HG03469 (cell line): Measurements from ENCODE around the gene NOXO1.

Experiments used
- ATAC-seq: cut with Tn5 transposase; IDR thresholded peaks from one replicate; pipeline ENCODE4 v1.9.1; 2021; ENCODE audit warnings: mild to moderate bottlenecking, moderate library complexity, moderate number of reproducible peaks; ENCODE audit not compliant: unreplicated experiment

Gene NOXO1

GRCh38 chr16:1981398-1981836 lies at the start of gene NOXO1:
TSS of gene NOXO1 (minus strand) at chr16:1981469. CDS start at chr16:1981179, 290 bp downstream.
- ATAC-seq: no peak

DNA sequence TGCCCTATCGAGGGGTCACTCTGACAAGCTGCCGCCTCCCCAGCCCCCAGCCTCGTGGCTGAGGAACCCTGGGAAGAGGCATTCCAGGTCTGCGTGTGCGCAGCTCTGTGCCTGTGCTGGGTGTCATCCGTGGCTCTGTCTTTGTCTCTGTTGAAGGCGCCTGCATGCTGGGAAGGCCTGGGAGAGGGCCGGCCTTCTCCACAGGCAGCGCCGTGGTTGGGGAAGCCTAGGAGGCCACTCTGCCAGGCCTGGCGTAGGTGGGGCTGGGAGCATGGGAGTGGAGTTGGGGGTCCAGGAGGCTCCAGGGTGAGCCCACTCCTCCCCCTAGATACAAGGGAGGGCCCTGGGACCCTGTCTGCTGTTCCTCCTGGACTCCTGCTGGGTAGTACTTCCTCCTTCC lies 48.8 kb upstream of the NOXO1 start:
- no peak for ATAC-seq

- ATAC-seq: no peak
Measured at GRCh38 chr16:2029350-2029749, 48.1 kb upstream of the NOXO1 start.

DNA sequence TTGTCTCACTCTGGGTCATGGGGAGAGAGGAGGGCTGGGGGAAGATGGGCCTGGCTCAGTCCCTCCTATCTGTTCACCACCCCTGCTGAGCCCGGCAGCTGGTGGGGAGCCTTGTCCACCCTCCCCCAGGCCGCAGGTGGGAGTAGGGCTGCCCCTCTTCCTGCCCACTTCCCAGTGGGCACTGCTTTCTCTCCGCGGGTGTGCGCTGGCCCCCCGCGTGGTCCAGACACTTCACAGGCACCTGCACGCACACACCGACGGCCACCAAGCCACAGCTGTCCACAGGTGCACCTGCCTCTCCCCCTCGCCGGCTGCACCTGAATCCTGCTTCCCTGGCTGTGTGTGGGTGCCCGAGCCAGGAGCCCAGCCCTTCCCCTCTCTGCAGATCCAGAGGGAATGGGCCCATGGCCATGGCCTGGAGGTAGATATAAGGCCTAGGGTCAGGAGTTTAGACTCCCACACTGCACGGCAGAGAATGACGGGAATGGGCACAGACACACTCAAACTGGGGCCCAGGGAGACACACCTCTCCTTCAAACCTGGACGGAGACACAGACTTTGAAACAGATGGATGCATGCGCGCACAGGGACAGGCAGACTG lies 47.5 kb upstream of the NOXO1 start:
- ATAC-seq: no peak

DNA sequence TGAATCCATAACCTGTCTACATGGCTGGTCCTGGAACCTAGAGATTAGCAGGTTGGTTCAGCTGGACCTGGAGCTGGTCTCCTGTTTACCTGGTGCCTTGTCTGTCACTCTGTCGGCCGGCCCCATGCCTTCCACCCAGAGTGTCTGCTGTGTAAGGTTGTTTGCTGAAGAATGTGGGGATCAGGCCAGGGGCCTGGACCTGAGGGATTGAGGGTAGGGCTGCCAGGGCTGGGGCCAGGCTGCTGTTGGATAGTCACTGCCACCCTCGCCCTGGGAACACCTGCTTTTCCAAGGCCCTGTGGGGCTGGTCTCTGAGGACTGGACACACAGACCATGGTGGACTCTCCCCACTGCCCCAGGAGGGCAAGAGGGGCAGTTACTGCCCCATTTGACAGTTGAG lies 46.9 kb upstream of the NOXO1 start:
- no peak for ATAC-seq

DNA sequence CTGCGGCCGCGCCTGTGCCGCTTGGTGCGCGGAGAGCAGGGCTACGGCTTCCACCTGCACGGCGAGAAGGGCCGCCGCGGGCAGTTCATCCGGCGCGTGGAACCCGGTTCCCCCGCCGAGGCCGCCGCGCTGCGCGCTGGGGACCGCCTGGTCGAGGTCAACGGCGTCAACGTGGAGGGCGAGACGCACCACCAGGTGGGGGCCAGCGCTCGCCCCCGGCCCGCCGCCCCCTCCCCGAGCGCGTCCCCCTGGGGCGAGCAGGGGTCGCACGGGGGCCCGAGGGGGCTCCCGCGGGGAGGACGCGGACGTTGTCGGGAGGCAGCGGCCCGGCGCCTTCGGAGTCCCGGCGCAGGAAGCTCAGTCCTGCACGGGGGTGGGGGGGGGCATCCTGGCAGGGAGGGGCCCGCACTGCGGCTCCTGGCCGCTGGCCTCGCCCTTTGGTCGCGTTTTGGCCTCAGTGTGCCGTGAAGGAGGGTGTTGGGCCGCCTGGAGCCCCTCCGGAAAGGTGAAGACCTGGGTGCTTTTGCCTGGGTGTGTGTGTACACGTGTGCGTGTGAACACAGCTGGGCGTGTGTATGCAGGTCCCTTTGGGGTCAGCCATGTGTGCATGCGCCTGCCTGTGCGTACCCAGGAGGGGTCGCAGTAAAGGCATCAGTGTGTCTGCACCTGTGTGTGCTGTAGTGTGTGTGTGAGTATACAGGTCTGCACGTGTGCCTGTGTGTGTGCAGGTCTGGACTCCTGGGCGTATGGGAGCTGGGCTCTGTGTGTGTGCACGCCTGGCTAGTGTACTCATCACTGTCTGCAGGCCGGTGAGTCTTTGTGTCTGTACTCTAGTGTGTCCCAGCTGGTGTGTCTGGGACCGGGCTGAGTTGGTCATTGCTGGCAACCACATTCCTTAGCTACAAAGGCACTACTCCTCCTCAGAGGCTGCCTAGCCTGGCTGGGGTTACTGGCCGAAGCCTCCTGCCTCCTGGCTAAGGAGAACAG lies 46.0 kb upstream of the NOXO1 start:
- ATAC-seq: no peak

- ATAC-seq: no peak
Measured at GRCh38 chr16:2026461-2027023, 45.3 kb upstream of the NOXO1 start, which contains the start of gene NHERF2. TSS of gene NHERF2 (plus strand) at chr16:2026902. CDS start at chr16:2027006, 104 bp downstream.

GRCh38 chr16:2025878-2026460 lies 44.7 kb upstream of the NOXO1 start:
- ATAC-seq: no peak

DNA sequence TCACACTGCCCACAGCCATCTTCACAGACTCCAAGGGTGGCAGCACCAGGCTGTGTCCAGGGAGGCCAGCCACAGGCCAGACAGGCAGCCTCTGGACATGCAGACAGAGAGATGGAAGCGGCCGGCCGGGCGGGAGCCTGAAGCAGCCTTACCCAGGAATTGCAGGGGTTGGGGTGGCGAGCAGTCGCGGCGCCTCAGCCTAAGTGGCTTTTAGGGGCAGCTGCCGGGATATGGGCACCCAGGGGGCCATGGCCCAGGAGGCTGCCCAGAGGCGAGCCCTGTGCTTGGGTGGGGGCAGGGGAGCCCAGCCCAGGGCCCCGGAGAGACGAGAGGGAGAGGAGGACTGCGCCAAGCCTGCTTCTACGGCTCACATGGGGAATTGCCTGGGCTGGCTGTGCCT lies 44.0 kb upstream of the NOXO1 start:
- ATAC-seq: no peak

DNA sequence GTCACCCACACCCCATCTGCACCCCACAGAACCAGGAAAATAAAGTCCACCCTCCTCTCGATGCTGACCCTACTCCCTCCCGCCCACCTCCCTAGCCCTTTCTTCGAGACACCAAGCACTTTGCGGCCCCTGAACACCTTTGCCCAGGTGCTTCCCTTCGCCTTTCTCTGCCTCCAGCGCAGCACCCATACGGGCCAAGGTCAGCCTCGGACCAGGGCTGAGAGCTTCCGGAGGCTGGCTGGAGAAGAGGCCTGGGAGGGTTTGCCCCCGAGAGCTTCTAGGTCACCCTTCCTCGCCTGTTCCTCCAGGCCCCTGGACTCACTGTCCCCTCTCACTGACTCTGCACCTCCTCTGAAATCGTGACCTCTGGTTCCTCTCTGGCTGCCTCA lies 42.8 kb upstream of the NOXO1 start:
- no peak for ATAC-seq

DNA sequence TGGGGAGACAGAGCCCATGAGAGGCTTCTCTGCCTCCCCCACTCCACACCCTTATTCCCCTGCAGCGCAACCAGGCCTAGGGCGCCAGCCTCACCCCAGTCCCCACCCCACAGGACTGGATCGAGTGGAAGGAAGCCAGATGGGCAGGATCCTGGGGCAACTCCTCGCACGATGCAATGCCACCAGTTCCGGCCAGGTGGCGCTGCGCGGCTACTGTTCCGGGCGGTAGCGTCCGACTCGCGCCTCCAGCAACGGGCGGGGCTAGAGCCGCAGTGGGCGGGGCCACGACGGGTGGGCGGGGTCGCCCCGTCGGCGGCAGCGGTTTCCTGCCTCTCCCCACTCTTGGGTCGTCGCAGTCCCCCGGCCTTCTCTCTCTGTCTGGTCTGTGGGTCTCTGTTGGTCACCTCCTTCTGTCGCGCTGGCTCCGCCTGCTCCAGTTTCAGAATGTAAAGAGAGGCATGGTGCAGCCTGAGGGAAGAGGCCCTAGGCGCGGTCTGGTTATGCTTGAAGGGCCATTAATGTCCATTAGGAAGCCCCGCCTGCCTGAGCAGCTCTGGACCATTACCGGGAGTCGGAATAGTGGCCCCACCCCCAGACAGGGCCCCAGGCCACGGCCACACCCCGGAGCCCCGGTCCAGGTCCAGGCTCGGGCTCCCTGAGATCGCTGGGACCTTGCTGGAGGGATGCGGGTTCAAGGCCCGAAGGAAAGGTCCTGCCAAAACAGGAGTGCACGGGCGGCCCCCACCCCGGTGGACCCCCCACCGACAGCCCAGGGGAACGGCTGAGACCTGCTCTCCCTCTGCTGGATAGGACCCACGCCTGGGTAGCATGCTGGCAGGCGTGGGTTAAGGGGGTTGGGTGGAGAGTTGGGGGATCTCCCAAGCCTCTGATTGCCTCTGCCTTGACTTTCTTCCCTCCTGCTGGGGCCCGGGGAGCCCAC lies 42.1 kb upstream of the NOXO1 start:
- no peak for ATAC-seq

- no peak for ATAC-seq
Measured at GRCh38 chr16:2022723-2023091, 41.4 kb upstream of the NOXO1 start.

DNA sequence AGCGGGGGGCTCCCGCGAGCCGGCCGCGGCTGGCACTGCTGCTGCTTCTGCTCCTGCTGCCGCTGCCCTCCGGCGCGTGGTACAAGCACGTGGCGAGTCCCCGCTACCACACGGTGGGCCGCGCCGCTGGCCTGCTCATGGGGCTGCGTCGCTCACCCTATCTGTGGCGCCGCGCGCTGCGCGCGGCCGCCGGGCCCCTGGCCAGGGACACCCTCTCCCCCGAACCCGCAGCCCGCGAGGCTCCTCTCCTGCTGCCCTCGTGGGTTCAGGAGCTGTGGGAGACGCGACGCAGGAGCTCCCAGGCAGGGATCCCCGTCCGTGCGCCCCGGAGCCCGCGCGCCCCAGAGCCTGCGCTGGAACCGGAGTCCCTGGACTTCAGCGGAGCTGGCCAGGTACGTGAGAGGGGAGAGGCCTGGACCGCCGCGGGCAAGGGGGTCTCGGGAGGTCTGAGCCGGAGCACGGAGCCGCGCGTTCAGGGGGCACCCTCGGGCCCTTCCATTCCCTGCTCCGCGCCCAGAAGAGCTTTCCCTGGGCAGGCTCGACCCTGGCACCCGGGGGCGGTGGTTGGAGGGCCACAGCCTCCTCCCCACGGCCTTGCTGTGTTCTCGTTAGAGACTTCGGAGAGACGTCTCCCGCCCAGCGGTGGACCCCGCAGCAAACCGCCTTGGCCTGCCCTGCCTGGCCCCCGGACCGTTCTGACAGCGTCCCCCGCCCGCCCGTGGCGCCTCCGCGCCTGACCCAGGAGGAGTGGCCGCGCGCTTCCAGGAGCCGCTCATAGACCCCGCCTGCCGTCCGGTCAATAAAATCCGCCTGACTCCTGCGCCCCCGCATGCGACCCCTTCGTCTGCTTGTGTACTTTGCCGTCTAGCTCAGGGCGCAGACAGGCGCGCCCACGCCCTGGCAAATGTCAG lies 38.9 kb upstream of the NOXO1 start:
- ATAC-seq: no peak

GRCh38 chr16:2019518-2019920 lies 38.2 kb upstream of the NOXO1 start, which contains the start of gene NPW:
TSS of gene NPW (plus strand) at chr16:2019785.
- no peak for ATAC-seq

DNA sequence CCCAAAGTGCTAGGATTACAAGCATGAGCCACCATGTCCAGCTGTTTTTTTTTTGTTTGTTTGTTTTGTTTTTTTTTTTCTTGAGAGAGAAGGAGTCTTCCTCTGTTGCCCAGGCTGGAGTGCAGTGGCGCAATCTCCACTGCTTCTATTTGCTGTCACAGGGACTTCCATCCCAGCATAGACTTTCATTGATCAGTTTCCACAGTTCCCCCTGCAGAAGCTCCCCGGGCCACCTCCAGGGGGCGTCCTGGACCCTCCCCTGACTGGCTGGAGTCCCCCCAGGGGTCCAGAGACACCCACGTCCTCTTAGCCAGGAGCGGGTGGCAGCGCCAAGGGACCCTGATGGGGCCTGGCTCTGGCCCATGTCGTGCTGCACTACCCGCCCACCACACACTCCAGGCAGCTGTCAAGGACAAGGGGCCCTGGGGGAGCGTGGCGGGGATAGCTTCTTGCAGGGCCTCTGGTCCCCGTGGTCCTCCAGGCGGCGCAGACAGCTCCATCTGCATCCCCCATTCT lies 35.2 kb upstream of the NOXO1 start:
- no peak for ATAC-seq

DNA sequence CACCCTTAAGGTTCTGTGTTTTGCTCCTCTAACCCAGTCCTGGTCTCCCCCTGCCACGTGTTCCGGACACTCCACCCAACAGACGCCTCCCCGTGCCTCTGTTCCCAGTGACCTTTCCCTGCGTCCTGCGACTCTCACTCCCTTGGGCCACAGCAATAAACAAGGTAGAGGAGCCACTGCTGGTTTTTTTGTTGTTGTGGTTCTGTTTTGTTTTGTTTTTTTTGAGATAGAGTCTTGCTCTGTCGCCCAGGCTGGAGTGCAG lies 34.6 kb upstream of the NOXO1 start:
- no peak for ATAC-seq

GRCh38 chr16:2015117-2015946 lies 34.1 kb upstream of the NOXO1 start:
- ATAC-seq: no peak

- no peak for ATAC-seq
Measured at GRCh38 chr16:2013527-2013926, 32.3 kb upstream of the NOXO1 start.
